CD4-positive, alpha-beta T cell (primary cell): ENCODE data around the gene SIGLEC11. TPM values are rescaled to one million over a fixed set of nuclear protein-coding genes. Genes with fewer than 3 reads are reported as not detected.
"Not testable (repeated sequence)": the region's sequence is repeated elsewhere in the genome, so short reads cannot be mapped to it uniquely, and the experiment has no call there.

ENCODE experiments used
- ATAC-seq: fragments of 200-7000 bp; cut with Tn5 transposase; one replicate; pipeline ENCODE4 v1.10.0; 2022; ENCODE audit warnings: mild to moderate bottlenecking; ENCODE audit not compliant: poor library complexity
- CTCF ChIA-PET: fragments of 350-600 bp; sonication (Branson Sonifier 250); formaldehyde crosslinking; loops from one replicate; lab custom pipeline; 2021; ENCODE audit warnings: antibody characterized with exemption, inconsistent platforms; lab: Charles Lee
- POLR2A ChIA-PET: fragments of 350-600 bp; sonication (Branson Sonifier 250); formaldehyde crosslinking; loops from one replicate; lab custom pipeline; 2021; ENCODE audit warnings: antibody characterized with exemption, inconsistent platforms; lab: Charles Lee
- DNase-seq, 14 experiments: peaks; one replicate each; pipeline ENCODE4 v3.0.0-alpha.2; 2013 to 2020; ENCODE audit warnings: mixed read lengths in 2 of 14
- H3K27ac ChIP-seq, 2 donors: one replicate each; pipeline versions ENCODE4 v1.5.1 to v1.7.0; 2013; ENCODE audit warnings: low read length in 2 of 2, low read depth in 1 of 2, mild to moderate bottlenecking in 1 of 2
- H3K27me3 ChIP-seq, 2 experiments: 1 replicate in 1 of 2; 2 replicates in 1 of 2; pipeline versions ENCODE4 v1.6.1 to v1.7.0; 2013; ENCODE audit warnings: low read length in 2 of 2, control low read depth in 1 of 2, mild to moderate bottlenecking in 1 of 2, moderate library complexity in 1 of 2; ENCODE audit not compliant: insufficient read depth in 2 of 2, control insufficient read depth in 1 of 2
- H3K36me3 ChIP-seq: one replicate; pipeline ENCODE4 v1.6.1; 2013; ENCODE audit warnings: low read length, control low read depth; ENCODE audit not compliant: insufficient read depth
- H3K4me1 ChIP-seq: one replicate; pipeline ENCODE4 v1.6.1; 2013; ENCODE audit warnings: low read length, control low read depth; ENCODE audit not compliant: insufficient read depth
- H3K4me3 ChIP-seq: one replicate; pipeline ENCODE4 v1.5.1; 2013; ENCODE audit warnings: mild to moderate bottlenecking, low read length, moderate library complexity
- H3K9me3 ChIP-seq, 2 experiments: 1 replicate in 1 of 2; 2 replicates in 1 of 2; pipeline versions ENCODE4 v1.6.1 to v1.7.0; 2013; ENCODE audit warnings: low read length in 2 of 2, mild to moderate bottlenecking in 2 of 2, control low read depth in 1 of 2, moderate library complexity in 1 of 2; ENCODE audit not compliant: control insufficient read depth in 1 of 2, insufficient read depth in 1 of 2
- H3K27ac Mint-ChIP-seq: one replicate; pipeline ENCODE4 v1.8.0; 2020; ENCODE audit warnings: mixed read lengths
- H3K27me3 Mint-ChIP-seq: one replicate; pipeline ENCODE4 v1.8.0; 2021; ENCODE audit warnings: mixed read lengths
- H3K36me3 Mint-ChIP-seq: one replicate; pipeline ENCODE4 v1.8.0; 2021; ENCODE audit warnings: low read depth, mixed read lengths
- H3K4me1 Mint-ChIP-seq: one replicate; pipeline ENCODE4 v1.8.0; 2021; ENCODE audit warnings: low read depth, mixed read lengths
- H3K4me3 Mint-ChIP-seq: one replicate; pipeline ENCODE4 v1.8.0; 2020; ENCODE audit warnings: mild to moderate bottlenecking, mixed read lengths
- H3K9me3 Mint-ChIP-seq: one replicate; pipeline ENCODE4 v1.8.0; 2020; ENCODE audit warnings: mixed read lengths
- CTCF ChIP-seq: fragments of 200-600 bp; IDR thresholded peaks from one replicate; pipeline ENCODE4 v1.8.0; 2022; ENCODE audit warnings: antibody characterized with exemption, mild to moderate bottlenecking
- intact Hi-C, 2 experiments: fragments of 100-400 bp; cut with DNase I in 1 of 2; cut with micrococcal nuclease in 1 of 2; formaldehyde crosslinking; loops; one replicate each; pipeline versions ENCODE4 v1.15.1 to v1.9.0; 2023 to 2025; cut with DNase I, micrococcal nuclease
- total RNA-seq, 174 experiments: library from RNA in 2 of 174; stranded (reverse) in 2 of 174; gene quantifications; one replicate each; pipeline ENCODE4 v1.2.3 and lab custom pipeline; 2021 to 2026

Gene SIGLEC11
- total RNA-seq, 2 experiments from 2014 or later, result 0.08 TPM; not detected in 1

GRCh38 chr19:49972841-49973240, 11.9 kb upstream of the SIGLEC11 start:
- Histone ChIP-seq H3K36me3 (peaks cover 24% of the 10 kb centered on the region), H3K4me3 (no peak overlapping the region), H3K27me3 (peaks cover 2 to 7% of the 10 kb centered on the region in 2 experiments), H3K9me3 (no peaks in the 10 kb centered on the region), H3K4me1 (no peaks in the 10 kb centered on the region), H3K27ac (no peak overlapping the region)
- Mint-ChIP-seq H3K27ac (no peak overlapping the region), H3K9me3 (no peaks in the 10 kb centered on the region), H3K27me3 (peaks cover 6% of the 10 kb centered on the region), H3K4me1 (no peaks in the 10 kb centered on the region), H3K4me3 (no peak overlapping the region), H3K36me3 (peaks cover 18% of the 10 kb centered on the region)
- intact Hi-C loops, result no loop called here
- no peak for DNase-seq
- ChIA-PET POLR2A (interaction anchor here (1.3 kb wide), 1 partner anchor 8 kb away, joined by 5 read pairs; no protein-coding TSS in a partner anchor), CTCF (no interaction called here)
- ATAC-seq, result no peak
- TF ChIP-seq CTCF, result no peak

- Mint-ChIP-seq H3K36me3 (peaks cover 15% of the 10 kb centered on the region), H3K27me3 (peaks cover 6% of the 10 kb centered on the region), H3K27ac (no peak overlapping the region), H3K9me3 (no peaks in the 10 kb centered on the region), H3K4me1 (no peaks in the 10 kb centered on the region), H3K4me3 (no peak overlapping the region)
- no peak for TF ChIP-seq CTCF
- Histone ChIP-seq H3K27ac (no peak overlapping the region), H3K4me1 (no peaks in the 10 kb centered on the region), H3K9me3 (no peaks in the 10 kb centered on the region), H3K27me3 (peaks cover 2 to 7% of the 10 kb centered on the region in 2 experiments), H3K36me3 (peaks cover 17% of the 10 kb centered on the region), H3K4me3 (no peak overlapping the region)
- ATAC-seq, result no peak
- ChIA-PET POLR2A (interaction anchor here (1.3 kb wide), 1 partner anchor 9 kb away, joined by 5 read pairs; no protein-coding TSS in a partner anchor), CTCF (no interaction called here)
- intact Hi-C loops, result no loop called here
- no peak for DNase-seq
Observed at GRCh38 chr19:49971991-49972411, 11.0 kb upstream of the SIGLEC11 start.

GRCh38 chr19:49969355-49969754, 8.4 kb upstream of the SIGLEC11 start:
- CTCF ChIA-PET, ATAC-seq: not testable (repeated sequence)

More at GRCh38 chr19:49969355-49969754, 8.4 kb upstream of the SIGLEC11 start:
- H3K9me3 ChIP-seq, POLR2A ChIA-PET, H3K4me1 Mint-ChIP-seq, H3K4me1 ChIP-seq, H3K36me3 ChIP-seq, H3K27me3 ChIP-seq, H3K27me3 Mint-ChIP-seq, H3K27ac ChIP-seq, H3K4me3 ChIP-seq, H3K9me3 Mint-ChIP-seq, H3K36me3 Mint-ChIP-seq, DNase-seq, H3K4me3 Mint-ChIP-seq, H3K27ac Mint-ChIP-seq, intact Hi-C loops: not testable (repeated sequence)
